Fibroblast of lung (primary cell): ENCODE measurements around the gene SDHAF1. TPM values are rescaled to one million over a fixed set of nuclear protein-coding genes. Genes with fewer than 3 reads are reported as not detected.
"Not testable (repeated sequence)": the region's sequence is repeated elsewhere in the genome, so short reads cannot be mapped to it uniquely, and the experiment has no call there.

Experiments
- DNase-seq, 2 donors: peaks; one replicate each; pipeline versions ENCODE4 v3.0.0 to v3.0.0-alpha.2; 2010; ENCODE audit warnings: low read depth in 2 of 2
- H2AFZ ChIP-seq: 2 replicates; pipeline ENCODE4 v1.5.1; 2012; ENCODE audit warnings: low read length, control low read depth, inconsistent platforms
- H3K27ac ChIP-seq: 2 replicates; pipeline ENCODE4 v1.5.1; 2011; ENCODE audit warnings: low read length, control low read depth; ENCODE audit not compliant: insufficient read depth
- H3K27me3 ChIP-seq: 2 replicates; pipeline ENCODE4 v1.5.1; 2011; ENCODE audit warnings: mild to moderate bottlenecking, low read length; ENCODE audit not compliant: control insufficient read depth, insufficient read depth
- H3K36me3 ChIP-seq: 2 replicates; pipeline ENCODE4 v1.5.1; 2011; ENCODE audit warnings: low read length; ENCODE audit not compliant: control insufficient read depth, insufficient read depth
- H3K4me1 ChIP-seq: 2 replicates; pipeline ENCODE4 v1.5.1; 2011; ENCODE audit warnings: low read length; ENCODE audit not compliant: control insufficient read depth, insufficient read depth; ENCODE audit errors: extremely low read depth
- H3K4me2 ChIP-seq: 2 replicates; pipeline ENCODE4 v1.5.1; 2011; ENCODE audit warnings: low read length, control low read depth; ENCODE audit not compliant: insufficient read depth; ENCODE audit errors: extremely low read depth
- H3K4me3 ChIP-seq, 4 experiments: fragments of 200-600 bp in 1 of 4; sonication (generic) in 1 of 4; replicated peaks in 1 of 4; 2 replicates each; pipeline ENCODE4 v1.5.1; 2011 to 2016; ENCODE audit warnings: low read length in 4 of 4, low read depth in 3 of 4, mild to moderate bottlenecking in 3 of 4, control low read depth in 2 of 4, inconsistent platforms in 1 of 4, mixed read lengths in 1 of 4; ENCODE audit not compliant: insufficient read depth in 1 of 4; ENCODE audit errors: control extremely low read depth in 1 of 4
- H3K79me2 ChIP-seq: 2 replicates; pipeline ENCODE4 v1.5.1; 2012; ENCODE audit warnings: mild to moderate bottlenecking, low read length, inconsistent platforms; ENCODE audit not compliant: control insufficient read depth, insufficient read depth
- H3K9ac ChIP-seq: 2 replicates; pipeline ENCODE4 v1.5.1; 2011; ENCODE audit warnings: mild to moderate bottlenecking, low read length, control low read depth; ENCODE audit not compliant: insufficient read depth
- H3K9me3 ChIP-seq: 2 replicates; pipeline ENCODE4 v1.5.1; 2012; ENCODE audit warnings: low read depth, low read length; ENCODE audit not compliant: control insufficient read depth, insufficient read depth
- H4K20me1 ChIP-seq: 2 replicates; pipeline ENCODE4 v1.5.1; 2011; ENCODE audit warnings: low read length; ENCODE audit not compliant: control insufficient read depth, insufficient read depth; ENCODE audit errors: extremely low read depth
- CTCF ChIP-seq, 2 donors: IDR thresholded peaks in 1 of 2; conservative IDR thresholded peaks in 1 of 2; 1 replicate in 1 of 2; 2 replicates in 1 of 2; pipeline ENCODE4 v1.5.1; 2011 to 2012; ENCODE audit warnings: low read length in 2 of 2, control low read depth in 1 of 2, inconsistent platforms in 1 of 2, low read depth in 1 of 2, mild to moderate bottlenecking in 1 of 2
- EZH2 ChIP-seq: IDR thresholded peaks from 2 replicates; pipeline ENCODE4 v1.5.1; 2012; ENCODE audit warnings: low read length, control low read depth, mild to moderate bottlenecking; ENCODE audit errors: missing control alignments
- polyA plus RNA-seq, 2 donors: library from polyadenylated mRNA; depleted of rRNA in 1 of 2; stranded (reverse) in 1 of 2; unstranded in 1 of 2; fragments of >200 nt; gene quantifications; 2 replicates each; pipeline ENCODE4 v1.2.1, GENCODE V29; 2011 to 2012; ENCODE audit warnings: missing spikeins in 1 of 2
- total RNA-seq: library from RNA; depleted of rRNA; stranded (reverse); fragments of >200 nt; gene quantifications from 2 replicates; pipeline ENCODE4 v1.2.1, GENCODE V29; 2014

SDHAF1 gene
- total and polyA plus RNA-seq, 2 donors (not counting 1 experiment from before 2014, with no cell fraction given): 6.4 to 7.8 TPM

GRCh38 chr19:36032251-36033104 lies 37.5 kb downstream of the SDHAF1 start, which contains the start of gene CLIP3:
CLIP3 (minus strand) TSS chr19:36032873; CDS start chr19:36032357, 516 bp downstream.
- no peak for TF ChIP-seq EZH2
- TF ChIP-seq CTCF (conservative IDR thresholded peaks at IDR 0.05 in 1 of 2, IDR thresholded peaks at IDR 0.05 in 1 of 2; ENCODE audit: low read depth in 1 of 2, low read length in 2 of 2): no peak
- peak within 1 kb of the TSS; percentile 39 for H3K9ac ChIP-seq

GRCh38 chr19:36040495-36040894 lies 45.5 kb downstream of the SDHAF1 start:
- H3K4me3 ChIP-seq: no peak overlapping the region
- H3K4me1 ChIP-seq: peaks cover 8% of the 10 kb centered on the region

More at GRCh38 chr19:36032251-36033104, 37.5 kb downstream of the SDHAF1 start, which contains the start of gene CLIP3:
- peak within 1 kb of the TSS; percentile 50 to 84 (median 64) for H3K4me3 ChIP-seq
- peak; percentile 59 to 63 for DNase-seq
- peak within 1 kb of the TSS; percentile 93 for H3K4me2 ChIP-seq
- H4K20me1 ChIP-seq: no peaks in the 10 kb centered on the region
- H3K36me3 ChIP-seq: peaks cover 1% of the 10 kb centered on the region
- H3K27ac ChIP-seq: no peak within 1 kb of the TSS
- no peaks in the 10 kb centered on the region for H3K79me2 ChIP-seq
- H3K27me3 ChIP-seq: no peaks in the 10 kb centered on the region
- H3K9me3 ChIP-seq: no peaks in the 10 kb centered on the region
- H3K4me1 ChIP-seq: no peaks in the 10 kb centered on the region
- peak within 1 kb of the TSS; percentile 95 for H2AFZ ChIP-seq

GRCh38 chr19:36041092-36041491 lies 46.1 kb downstream of the SDHAF1 start:
- H3K4me3 ChIP-seq, H3K79me2 ChIP-seq, H4K20me1 ChIP-seq, H3K36me3 ChIP-seq, H3K9ac ChIP-seq, H3K9me3 ChIP-seq, DNase-seq, H3K27me3 ChIP-seq, H2AFZ ChIP-seq, H3K4me1 ChIP-seq, H3K4me2 ChIP-seq: not testable (repeated sequence)
- peak overlapping the region; percentile 56 for H3K27ac ChIP-seq

More at GRCh38 chr19:36040495-36040894, 45.5 kb downstream of the SDHAF1 start:
- Histone ChIP-seq H3K27ac (no peak overlapping the region), H3K36me3 (no peaks in the 10 kb centered on the region), H3K27me3 (no peaks in the 10 kb centered on the region), H3K79me2 (no peaks in the 10 kb centered on the region), H3K9ac (no peak overlapping the region), H2AFZ (no peak overlapping the region), H3K9me3 (no peaks in the 10 kb centered on the region), H3K4me2 (no peak overlapping the region), H4K20me1 (no peaks in the 10 kb centered on the region)
- TF ChIP-seq EZH2: no peak
- DNase-seq: no peak

- Histone ChIP-seq H3K27ac (peak overlapping the region; percentile 56), H3K27me3 (no peaks in the 10 kb centered on the region), H3K4me1 (peaks cover 8% of the 10 kb centered on the region), H3K9ac (no peak overlapping the region), H3K4me2 (no peak overlapping the region), H4K20me1 (no peaks in the 10 kb centered on the region), H3K36me3 (no peaks in the 10 kb centered on the region), H3K9me3 (no peaks in the 10 kb centered on the region), H2AFZ (peak overlapping the region; percentile 31), H3K4me3 (no peak overlapping the region), H3K79me2 (no peaks in the 10 kb centered on the region)
- TF ChIP-seq EZH2: no peak
- no peak for TF ChIP-seq CTCF (conservative IDR thresholded peaks at IDR 0.05 in 1 of 2, IDR thresholded peaks at IDR 0.05 in 1 of 2; ENCODE audit: low read depth in 1 of 2, low read length in 2 of 2)
- DNase-seq: peak; percentile 79 to 83
Measured at GRCh38 chr19:36041831-36042230, 46.8 kb downstream of the SDHAF1 start.
